Thoracic aorta (tissue), 2 donors: ENCODE results near the gene ENOX2. TPM values are rescaled to one million over a fixed set of nuclear protein-coding genes. Genes with fewer than 3 reads are reported as not detected.

ENCODE experiments used
- ATAC-seq: fragments of 150-250 bp; one replicate; pipeline ENCODE4 v1.8.0; 2017; ENCODE audit warnings: low read depth; ENCODE audit not compliant: insufficient number of reproducible peaks, low FRiP score
- DNase-seq: peaks from one replicate; pipeline ENCODE4 v3.0.0-alpha.2; 2020; ENCODE audit warnings: low spot score
- H3K27ac ChIP-seq, 2 donors: fragments of 200-600 bp; sonication (generic); 1 replicate in 1 of 2; 2 replicates in 1 of 2; pipeline ENCODE4 v1.5.1; 2016; ENCODE audit warnings: mild to moderate bottlenecking in 2 of 2, moderate library complexity in 2 of 2
- H3K27me3 ChIP-seq: fragments of 200-600 bp; sonication (generic); replicated peaks from 2 replicates; pipeline ENCODE4 v1.6.0; 2016; ENCODE audit warnings: mild to moderate bottlenecking; ENCODE audit not compliant: insufficient read depth
- H3K36me3 ChIP-seq: fragments of 200-600 bp; sonication (generic); one replicate; pipeline ENCODE4 v1.5.1; 2016
- H3K4me1 ChIP-seq, 2 donors: fragments of 200-600 bp; sonication (generic); 1 replicate in 1 of 2; 2 replicates in 1 of 2; pipeline versions ENCODE4 v1.5.1 to v1.6.0; 2016; ENCODE audit warnings: low read depth in 2 of 2, mild to moderate bottlenecking in 1 of 2; ENCODE audit not compliant: control insufficient read depth in 1 of 2
- H3K4me3 ChIP-seq: fragments of 200-600 bp; sonication (generic); 2 replicates; pipeline ENCODE4 v1.5.1; 2016; ENCODE audit warnings: mild to moderate bottlenecking
- H3K9me3 ChIP-seq: fragments of 200-600 bp; sonication (generic); 2 replicates; pipeline ENCODE4 v1.5.1; 2016
- CTCF ChIP-seq: fragments of 200-600 bp; sonication (generic); IDR thresholded peaks from one replicate; pipeline ENCODE4 v1.5.1; 2019; ENCODE audit warnings: antibody characterized with exemption
- total RNA-seq, 2 donors: library from RNA; depleted of rRNA; stranded (reverse); fragments of >200 nt; gene quantifications; one replicate each; pipeline versions ENCODE4 v1.1.0 to v1.2.3, GENCODE V29; 2016

The ENOX2 gene
- total RNA-seq, 2 donors from 2014 or later, result 17.9 to 28.7 TPM

- no peaks in the 10 kb centered on the region for H3K36me3 ChIP-seq
- no peak for ATAC-seq
- DNase-seq, result no peak
Observed at GRCh38 chrX:130810561-130810960, 92.4 kb downstream of the ENOX2 start.

GRCh38 chrX:130805903-130806302, 97.1 kb downstream of the ENOX2 start:
- DNase-seq, result no peak
- H3K36me3 ChIP-seq, result no peaks in the 10 kb centered on the region
- no peak for TF ChIP-seq CTCF
- no peaks in the 10 kb centered on the region for H3K27me3 ChIP-seq
- no peaks in the 10 kb centered on the region for H3K4me1 ChIP-seq
- H3K9me3 ChIP-seq, result no peaks in the 10 kb centered on the region
- H3K4me3 ChIP-seq, result no peak overlapping the region
- no peak overlapping the region for H3K27ac ChIP-seq
- ATAC-seq, result no peak

More at GRCh38 chrX:130810561-130810960, 92.4 kb downstream of the ENOX2 start:
- Histone ChIP-seq H3K9me3 (no peaks in the 10 kb centered on the region), H3K27ac (no peak overlapping the region), H3K4me3 (no peak overlapping the region), H3K27me3 (no peaks in the 10 kb centered on the region), H3K4me1 (no peaks in the 10 kb centered on the region)
- TF ChIP-seq CTCF, result no peak

GRCh38 chrX:130803537-130803936, 99.5 kb downstream of the ENOX2 start:
- no peaks in the 10 kb centered on the region for H3K27me3 ChIP-seq
- no peak overlapping the region for H3K27ac ChIP-seq
- H3K4me1 ChIP-seq, result no peaks in the 10 kb centered on the region
- H3K4me3 ChIP-seq, result no peak overlapping the region
- no peaks in the 10 kb centered on the region for H3K36me3 ChIP-seq
- no peaks in the 10 kb centered on the region for H3K9me3 ChIP-seq
- no peak for DNase-seq
- TF ChIP-seq CTCF, result no peak
- no peak for ATAC-seq

GRCh38 chrX:130801901-130802300, 101.1 kb downstream of the ENOX2 start:
- Histone ChIP-seq H3K4me1 (no peaks in the 10 kb centered on the region), H3K4me3 (no peak overlapping the region), H3K27ac (no peak overlapping the region), H3K36me3 (no peaks in the 10 kb centered on the region), H3K27me3 (no peaks in the 10 kb centered on the region), H3K9me3 (no peaks in the 10 kb centered on the region)
- DNase-seq, result no peak
- ATAC-seq, result no peak
- no peak for TF ChIP-seq CTCF

- Histone ChIP-seq H3K27ac (no peak overlapping the region), H3K27me3 (no peaks in the 10 kb centered on the region), H3K4me3 (no peak overlapping the region), H3K36me3 (no peaks in the 10 kb centered on the region), H3K9me3 (no peaks in the 10 kb centered on the region), H3K4me1 (no peaks in the 10 kb centered on the region)
- ATAC-seq (no peak), DNase-seq (no peak)
- TF ChIP-seq CTCF, result no peak
Observed at GRCh38 chrX:130799393-130799792, 103.6 kb downstream of the ENOX2 start.
